ENCODE measurements around the gene MRPL54. TPM values are rescaled to one million over a fixed set of nuclear protein-coding genes. Genes with fewer than 3 reads are reported as not detected.
"Not testable (repeated sequence)": the region's sequence is repeated elsewhere in the genome, so short reads cannot be mapped to it uniquely, and the experiment has no call there.

The MRPL54 gene
- total RNA-seq, 1 donor from 2014 or later = 35.3 TPM

DNA sequence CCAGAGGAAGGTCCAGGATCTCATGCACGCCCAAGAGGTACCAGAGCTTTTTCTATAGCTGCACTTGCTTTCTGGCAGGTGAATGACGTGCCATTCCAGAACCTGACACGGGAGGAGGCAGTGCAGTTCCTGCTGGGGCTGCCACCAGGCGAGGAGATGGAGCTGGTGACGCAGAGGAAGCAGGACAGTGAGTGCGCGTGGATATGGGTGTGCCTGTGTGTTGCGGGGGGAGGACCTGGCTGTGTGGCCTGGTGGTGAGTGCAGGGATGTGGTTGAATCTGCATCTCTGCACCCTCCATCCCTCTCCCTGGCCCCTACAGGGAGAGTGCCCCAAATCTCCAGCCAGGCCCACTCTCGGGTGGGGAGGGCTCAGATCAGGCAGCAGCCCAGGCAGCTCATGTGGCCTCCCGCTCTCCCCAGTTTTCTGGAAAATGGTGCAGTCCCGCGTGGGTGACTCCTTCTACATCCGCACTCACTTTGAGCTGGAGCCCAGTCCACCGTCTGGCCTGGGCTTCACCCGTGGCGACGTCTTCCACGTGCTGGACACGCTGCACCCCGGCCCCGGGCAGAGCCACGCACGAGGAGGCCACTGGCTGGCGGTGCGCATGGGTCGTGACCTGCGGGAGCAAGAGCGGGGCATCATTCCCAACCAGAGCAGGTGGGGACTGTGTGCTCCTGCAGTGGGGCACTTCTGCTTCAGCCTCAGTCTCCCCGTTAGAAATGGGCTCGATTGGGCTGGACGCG lies 23.8 kb upstream of the MRPL54 start:
- ATAC-seq (no peak), DNase-seq (ENCODE audit: low spot score) (no peak)
- intact Hi-C loops (cut with DNase I) = no loop called here

DNA sequence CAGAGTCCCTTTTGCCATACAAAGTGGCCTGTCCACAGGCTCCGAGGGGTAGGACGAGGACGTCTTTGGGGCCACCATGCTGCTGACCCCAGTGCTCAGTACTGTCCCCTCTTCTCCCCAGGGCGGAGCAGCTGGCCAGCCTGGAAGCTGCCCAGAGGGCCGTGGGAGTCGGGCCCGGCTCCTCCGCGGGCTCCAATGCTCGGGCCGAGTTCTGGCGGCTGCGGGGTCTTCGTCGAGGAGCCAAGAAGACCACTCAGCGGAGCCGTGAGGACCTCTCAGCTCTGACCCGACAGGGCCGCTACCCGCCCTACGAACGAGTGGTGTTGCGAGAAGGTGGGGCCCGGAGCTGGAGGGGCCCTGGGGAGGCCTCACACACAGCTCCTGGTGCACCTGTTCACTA lies 22.1 kb upstream of the MRPL54 start:
- ATAC-seq (no peak), DNase-seq (ENCODE audit: low spot score) (no peak)
- intact Hi-C loops (cut with DNase I) = no loop called here

- ATAC-seq (no peak), DNase-seq (ENCODE audit: low spot score) (no peak)
- intact Hi-C loops (cut with DNase I) = no loop called here
Observed at GRCh38 chr19:3743486-3743885, 19.0 kb upstream of the MRPL54 start.

GRCh38 chr19:3745363-3746045 lies 17.0 kb upstream of the MRPL54 start:
- ATAC-seq (no peak), DNase-seq (ENCODE audit: low spot score) (no peak)
- intact Hi-C loops (cut with DNase I) = no loop called here

DNA sequence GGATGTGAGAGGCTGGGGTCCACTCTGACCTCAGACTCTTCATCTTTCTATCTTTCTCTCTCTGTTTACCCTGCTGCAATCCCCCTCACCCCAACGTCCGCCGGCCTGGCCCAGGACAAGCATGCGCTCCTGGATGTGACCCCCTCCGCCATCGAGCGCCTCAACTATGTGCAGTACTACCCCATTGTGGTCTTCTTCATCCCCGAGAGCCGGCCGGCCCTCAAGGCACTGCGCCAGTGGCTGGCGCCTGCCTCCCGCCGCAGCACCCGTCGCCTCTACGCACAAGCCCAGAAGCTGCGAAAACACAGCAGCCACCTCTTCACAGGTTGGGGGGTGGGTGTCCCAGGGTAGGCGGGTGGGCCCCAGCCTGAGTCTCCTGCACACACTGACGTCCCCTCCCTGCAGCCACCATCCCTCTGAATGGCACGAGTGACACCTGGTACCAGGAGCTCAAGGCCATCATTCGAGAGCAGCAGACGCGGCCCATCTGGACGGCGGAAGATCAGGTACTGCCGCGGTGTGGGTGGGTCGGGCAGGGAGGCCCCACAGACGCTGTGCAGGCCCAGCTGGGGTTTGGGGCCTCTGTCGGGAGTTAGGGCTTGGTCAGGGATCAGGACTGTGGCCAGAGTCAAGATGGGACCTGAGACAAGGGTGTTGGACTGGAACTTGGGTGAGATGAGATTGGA lies 16.0 kb upstream of the MRPL54 start:
- DNase-seq (ENCODE audit: low spot score) = no peak
- intact Hi-C loops (cut with DNase I) = no loop called here
- no peak for ATAC-seq

DNA sequence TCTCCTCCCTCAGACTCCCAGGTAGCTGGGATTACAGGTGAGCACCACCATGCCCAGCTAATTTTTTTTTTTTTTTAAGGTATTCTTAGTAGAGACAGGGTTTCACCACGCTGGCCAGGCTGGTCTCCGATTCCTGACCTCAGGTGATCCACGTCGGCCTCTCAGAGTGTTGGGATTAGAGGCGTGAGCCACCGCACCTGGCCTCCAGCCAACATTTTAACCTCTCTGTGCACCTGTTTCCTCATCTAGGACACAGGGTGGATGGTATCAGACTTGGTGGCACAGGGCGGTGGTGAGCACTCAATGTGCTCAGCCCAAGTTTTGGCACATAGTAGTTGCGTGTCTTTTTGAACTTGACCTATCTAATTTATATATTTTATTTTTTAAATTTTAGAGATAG lies 13.5 kb upstream of the MRPL54 start:
- DNase-seq (ENCODE audit: low spot score) (no peak), ATAC-seq (no peak)
- intact Hi-C loops (cut with DNase I) = no loop called here

GRCh38 chr19:3750211-3750610 lies 12.3 kb upstream of the MRPL54 start:
- DNase-seq (ENCODE audit: low spot score) (no peak), ATAC-seq (no peak)
- intact Hi-C loops (cut with DNase I) = no loop called here

DNA sequence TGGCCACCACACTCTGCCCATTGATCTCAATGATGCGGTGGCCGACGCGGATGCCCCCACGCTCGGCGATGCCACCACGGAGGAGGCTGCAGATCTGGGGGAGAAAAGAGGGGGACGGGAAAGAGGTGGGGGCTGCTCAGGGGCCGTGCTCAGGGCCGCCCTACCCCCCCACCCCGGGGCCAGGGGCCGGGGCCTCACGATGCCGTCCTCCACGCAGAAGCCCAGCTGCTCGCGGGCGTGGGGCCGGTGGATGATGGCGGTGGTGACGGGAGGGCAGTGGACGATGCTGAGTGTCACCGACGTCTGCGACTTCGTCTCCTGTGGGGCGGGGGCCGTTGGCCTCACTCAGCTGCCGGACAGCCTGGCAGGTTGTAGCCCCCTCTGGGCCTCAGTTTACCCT lies 11.2 kb upstream of the MRPL54 start:
- no peak for DNase-seq (ENCODE audit: low spot score)
- ATAC-seq = no peak
- intact Hi-C loops (cut with DNase I) = no loop called here

GRCh38 chr19:3752492-3752891 lies 10.0 kb upstream of the MRPL54 start:
- intact Hi-C loops (cut with DNase I) = no loop called here
- ATAC-seq = no peak

GRCh38 chr19:3753631-3754410 lies 8.7 kb upstream of the MRPL54 start:
- DNase-seq (ENCODE audit: low spot score) = no peak
- no peak for ATAC-seq
- intact Hi-C loops (cut with DNase I) = no loop called here

More at GRCh38 chr19:3752492-3752891, 10.0 kb upstream of the MRPL54 start:
- DNase-seq (ENCODE audit: low spot score) = no peak

DNA sequence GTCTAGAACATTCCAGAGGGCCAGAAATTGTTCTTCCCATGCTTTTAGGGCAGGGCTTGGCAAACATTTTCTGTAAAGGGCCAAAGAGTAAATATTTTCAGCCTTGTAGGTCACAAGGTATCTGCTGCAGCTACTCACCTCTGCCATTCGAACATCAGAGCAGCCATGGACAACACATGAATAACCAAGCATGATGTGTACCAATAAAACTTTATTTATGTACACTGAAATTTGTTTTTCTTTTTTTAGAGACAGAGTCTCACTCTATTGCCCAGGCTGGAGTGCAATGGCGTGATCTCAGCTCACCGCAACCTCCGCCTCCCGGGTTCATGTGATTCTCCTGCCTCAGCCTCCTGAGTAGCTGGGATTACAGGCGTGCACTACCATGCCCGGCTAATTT lies 4.8 kb upstream of the MRPL54 start:
- ATAC-seq; intact Hi-C loops (cut with DNase I); DNase-seq (ENCODE audit: low spot score): not testable (repeated sequence)

DNA sequence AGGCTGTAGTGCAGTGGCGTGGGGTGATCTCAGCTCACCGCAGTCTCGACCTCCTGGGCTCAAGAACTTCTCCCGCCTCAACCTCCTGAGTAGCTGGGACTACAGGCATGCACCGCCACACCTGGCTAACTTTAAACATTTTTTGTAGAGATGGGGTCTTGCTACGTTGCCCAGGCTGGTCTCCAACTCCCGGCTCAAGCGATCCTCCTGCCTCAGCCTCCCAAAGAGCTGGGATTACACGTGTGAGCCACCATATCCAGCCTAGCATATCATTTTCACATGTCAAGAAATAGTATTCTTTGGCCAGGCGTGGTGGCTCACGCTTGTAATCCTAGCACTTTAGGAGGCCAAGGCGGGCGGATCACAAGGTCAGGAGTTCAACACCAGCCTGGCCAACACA lies 4.2 kb upstream of the MRPL54 start:
- intact Hi-C loops (cut with DNase I); ATAC-seq; DNase-seq (ENCODE audit: low spot score): not testable (repeated sequence)

DNA sequence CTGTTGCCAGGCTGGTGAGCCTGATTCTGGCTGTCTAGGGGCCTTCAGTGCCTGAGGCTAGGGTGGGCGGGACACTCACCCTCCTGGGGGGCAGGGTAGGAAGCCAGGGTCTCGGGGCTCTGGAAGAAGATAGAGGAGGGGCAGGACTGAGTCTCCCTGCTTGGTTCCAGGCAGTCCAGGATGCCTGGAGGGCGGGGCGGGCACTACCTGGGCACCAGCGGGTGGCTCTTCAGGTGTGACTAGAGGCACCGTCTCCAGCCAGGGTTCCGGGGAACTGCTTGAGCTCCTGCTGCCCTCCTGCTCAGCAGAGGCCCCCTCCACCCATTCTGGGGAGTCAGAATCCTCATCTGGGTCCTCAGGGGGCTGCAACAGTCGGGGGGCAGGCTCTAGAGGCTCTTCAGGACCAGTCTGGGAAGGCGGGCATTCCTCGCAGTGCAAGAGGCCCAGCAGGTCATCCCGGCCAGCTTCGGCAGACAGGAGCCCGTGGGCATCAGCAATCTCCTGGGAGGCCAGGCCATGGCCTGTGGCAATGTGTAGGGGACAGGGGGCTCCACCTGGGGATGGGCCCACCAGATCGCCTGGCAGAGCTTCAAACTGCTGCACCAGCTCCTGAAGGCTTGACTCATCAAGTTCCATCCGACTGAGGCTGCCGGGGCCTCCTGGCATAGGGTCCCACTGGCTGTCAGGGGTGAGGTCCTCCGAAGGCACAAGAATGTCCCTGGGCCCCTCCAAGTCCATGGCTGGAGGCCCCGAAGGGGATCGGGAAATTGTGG lies 2.8 kb upstream of the MRPL54 start:
- ATAC-seq = no peak
- DNase-seq (ENCODE audit: low spot score) = no peak
- intact Hi-C loops (cut with DNase I) = no loop called here

DNA sequence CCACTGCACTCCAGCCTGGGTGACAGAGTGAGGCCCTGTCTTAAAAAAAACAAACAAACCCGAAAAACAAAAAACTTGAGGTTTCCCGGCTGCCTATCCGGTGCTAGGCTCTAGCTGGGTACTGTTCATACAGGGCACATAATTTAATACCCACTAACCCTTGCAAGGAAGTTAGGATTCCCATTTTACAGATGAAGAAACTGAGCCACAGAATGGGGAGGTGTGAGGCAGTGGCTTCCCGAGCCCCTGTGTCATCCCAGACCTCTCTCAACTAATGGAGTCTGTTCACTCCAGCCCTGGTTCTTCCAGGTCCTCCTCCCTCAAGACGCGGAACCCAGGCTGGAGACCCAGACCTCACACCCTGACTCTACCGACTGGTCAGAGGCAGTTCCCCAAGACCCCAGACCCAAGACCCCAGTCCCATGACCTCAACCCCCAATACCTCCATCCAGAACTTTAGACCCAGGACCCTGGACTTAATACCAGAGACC lies 1.6 kb upstream of the MRPL54 start:
- ATAC-seq (no peak), DNase-seq (ENCODE audit: low spot score) (no peak)
- intact Hi-C loops (cut with DNase I) = no loop called here

GRCh38 chr19:3761382-3762129 lies 926 bp upstream of the MRPL54 start, which contains the start of gene APBA3:
Gene APBA3, minus strand, starts transcription at chr19:3761692. Its CDS starts 1,428 bp downstream, at chr19:3760264.
- ATAC-seq (peak; percentile 52), DNase-seq (ENCODE audit: low spot score) (peak; percentile 95)
- intact Hi-C loops (cut with DNase I) = no loop called here

DNA sequence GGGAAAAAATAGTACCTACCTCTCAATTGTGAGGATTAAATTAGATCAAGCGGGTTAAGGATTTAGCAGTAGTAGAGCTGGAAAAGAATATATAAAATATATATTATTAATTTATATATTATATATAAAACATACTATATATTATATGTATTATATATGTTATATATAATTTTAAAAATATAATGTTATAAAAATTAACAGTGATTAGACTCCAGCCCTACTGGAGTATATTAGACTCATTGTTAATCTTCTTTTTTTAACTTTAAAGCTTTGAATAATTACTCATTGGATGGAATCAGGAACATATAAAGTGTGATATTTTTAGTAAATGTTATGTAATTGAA lies 380 bp upstream of the MRPL54 start:
- no peak for ATAC-seq
- intact Hi-C loops (cut with DNase I) = no loop called here
- no peak for DNase-seq (ENCODE audit: low spot score)

GRCh38 chr19:3765121-3765520 lies 2.6 kb downstream of the MRPL54 start:
- intact Hi-C loops (cut with DNase I) = no loop called here
- DNase-seq (ENCODE audit: low spot score) = no peak
- ATAC-seq = no peak

DNA sequence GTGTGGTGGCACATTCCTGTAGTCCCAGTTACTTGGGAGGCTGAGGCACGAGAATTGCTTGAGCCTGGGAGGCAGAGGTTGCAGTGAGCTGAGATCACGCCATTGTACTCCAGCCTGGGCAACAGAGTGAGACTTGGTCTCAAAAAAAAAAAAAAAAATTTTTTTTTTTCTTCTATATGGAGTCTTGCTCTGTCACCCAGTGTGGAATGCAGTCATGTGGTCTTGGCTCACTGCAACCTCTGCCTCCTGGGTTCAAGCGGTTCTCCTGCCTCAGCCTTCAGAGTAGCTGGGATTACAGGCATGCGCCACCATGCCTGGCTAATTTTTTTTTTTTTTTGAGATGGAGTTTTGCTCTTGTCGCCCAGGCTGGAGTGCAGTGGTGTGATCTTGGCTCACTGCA lies 3.3 kb downstream of the MRPL54 start:
- ATAC-seq; intact Hi-C loops (cut with DNase I); DNase-seq (ENCODE audit: low spot score): not testable (repeated sequence)
